ENCODE data around the gene ARSG. TPM values are rescaled to one million over a fixed set of nuclear protein-coding genes. Genes with fewer than 3 reads are reported as not detected.

ARSG gene
- total and polyA plus RNA-seq, 2 of the 8 experiments (the other 6 are each of a cell fraction or from before 2014, with no cell fraction given): 3.3 to 4.0 TPM

DNA sequence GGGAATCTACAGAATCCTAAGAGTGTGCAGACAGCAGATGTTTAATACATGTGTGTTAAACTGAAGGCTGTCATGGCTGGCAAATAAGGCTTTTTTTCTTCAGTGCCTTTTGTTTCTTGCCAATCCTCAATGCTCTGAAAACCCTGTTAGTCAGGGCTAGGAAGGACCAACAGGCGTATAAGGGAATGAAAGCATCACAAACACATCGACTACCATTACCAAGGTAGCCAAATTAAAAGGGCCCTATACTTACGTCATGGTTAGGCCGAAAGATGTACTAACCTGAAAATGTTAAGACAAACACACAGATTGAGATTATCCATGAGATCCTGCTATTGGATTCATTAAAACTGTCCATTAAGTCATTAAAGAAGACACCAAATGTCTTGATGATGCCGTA is 13.5 kb upstream of the ARSG start:
- Histone ChIP-seq H4K91ac (replicated peaks; ENCODE audit: insufficient read length, low read length) (no peak overlapping the region), H3K23ac (ENCODE audit: insufficient read length) (no peak overlapping the region), H3K4ac (replicated peaks; ENCODE audit: insufficient read length, low read depth, low read length) (no peak overlapping the region), H2BK120ac (replicated peaks; ENCODE audit: low read depth, low read length) (no peak overlapping the region), H2BK15ac (ENCODE audit: low read length) (no peak overlapping the region), H3K56ac (replicated peaks; ENCODE audit: insufficient read length, low read depth, low read length) (no peak overlapping the region), H2BK5ac (ENCODE audit: low read depth, low read length) (no peak overlapping the region), H3K79me2 (ENCODE audit: control insufficient read depth in 1 of 2, insufficient read depth in 2 of 2, low read length in 2 of 2) (no peaks in the 10 kb centered on the region), H3K4me2 (ENCODE audit: insufficient read depth in 1 of 2, low read depth in 2 of 2, low read length in 2 of 2) (no peak overlapping the region), H3K4me1 (replicated peaks in 1 of 4; ENCODE audit: control insufficient read depth in 3 of 4, insufficient read depth in 4 of 4, low read length in 3 of 4) (no peaks in the 10 kb centered on the region), H4K8ac (ENCODE audit: extremely low read depth, insufficient read depth, low read length) (no peak overlapping the region), H3K9ac (replicated peaks in 1 of 4; ENCODE audit: extremely low read depth in 1 of 4, low read depth in 3 of 4, low read length in 3 of 4) (no peak overlapping the region), H4K20me1 (replicated peaks in 1 of 2; ENCODE audit: control insufficient read depth in 1 of 2, insufficient read depth in 2 of 2, low read length in 2 of 2) (no peaks in the 10 kb centered on the region), H3K14ac (ENCODE audit: insufficient read length) (no peak overlapping the region), H3K4me3 (ENCODE audit: extremely low read depth in 1 of 4, insufficient read depth in 2 of 4, low read depth in 3 of 4, low read length in 4 of 4) (no peak overlapping the region), H3K27me3 (replicated peaks in 1 of 4; ENCODE audit: control insufficient read depth in 3 of 4, extremely low read depth in 1 of 4, insufficient read depth in 3 of 4, low read length in 3 of 4) (no peaks in the 10 kb centered on the region), H2AK5ac (ENCODE audit: low read depth, low read length) (no peak overlapping the region), H3K27ac (ENCODE audit: low read depth, low read length) (no peak overlapping the region), H2BK12ac (ENCODE audit: low read depth, low read length) (no peak overlapping the region), H3K9me3 (ENCODE audit: insufficient read depth in 2 of 2, low read depth in 1 of 2, low read length in 1 of 2) (peaks cover 0 to 8% of the 10 kb centered on the region in 2 experiments; a peak in 3 of 4 replicates), H3K18ac (ENCODE audit: extremely low read depth, low read length) (no peak overlapping the region), H2AFZ (ENCODE audit: low read length) (no peak overlapping the region), H3K79me1 (ENCODE audit: low read depth, low read length) (no peaks in the 10 kb centered on the region), H4K5ac (ENCODE audit: insufficient read length, low read depth, low read length) (no peak overlapping the region), H2BK20ac (ENCODE audit: low read length) (no peak overlapping the region), H3K36me3 (ENCODE audit: control insufficient read depth in 2 of 4, insufficient read depth in 4 of 4, low read length in 3 of 4) (no peaks in the 10 kb centered on the region), H3K23me2 (ENCODE audit: low read depth, low read length) (no peaks in the 10 kb centered on the region)
- ChIA-PET CTCF (ENCODE audit: partially characterized antibody) (interaction anchor here (0.8 kb wide), 1 partner anchor 122 kb away, joined by 3 read pairs; no protein-coding TSS in a partner anchor), POLR2A (ENCODE audit: partially characterized antibody) (no interaction called here)
- no peak for DNase-seq (ENCODE audit: low read depth in 1 of 2, low spot score in 2 of 2)
- 93% methylated on average over 5 of the region's 5 CpGs; no CpG with 5 or more reads in 1 of the 2 experiments for WGBS, 2 experiments (ENCODE audit: extremely low coverage in 1 of 2, insufficient coverage in 1 of 2, insufficient read length in 1 of 2, insufficient replicate concordance in 2 of 2, low coverage in 1 of 2, low lambda C conversion rate in 2 of 2, missing lambda C conversion rate in 1 of 2)
- no peak for FAIRE-seq
- TF ChIP-seq GABPA (IDR thresholded peaks at IDR 0.05; ENCODE audit: borderline replicate concordance, insufficient read depth, low read length) (no peak), EP300 (IDR thresholded peaks at IDR 0.05; ENCODE audit: borderline replicate concordance in 1 of 2, low read depth in 2 of 2, low read length in 2 of 2) (no peak), BCL11A (IDR thresholded peaks at IDR 0.05; ENCODE audit: low read depth in 2 of 2, low read length in 2 of 2) (no peak), SIX5 (IDR thresholded peaks at IDR 0.05; ENCODE audit: low read depth, low read length) (no peak), JUND (IDR thresholded peaks at IDR 0.05; ENCODE audit: low read length) (no peak), GTF2F1 (IDR thresholded peaks at IDR 0.05; ENCODE audit: borderline replicate concordance, low read depth, low read length) (no peak), CTBP2 (IDR thresholded peaks at IDR 0.05; ENCODE audit: borderline replicate concordance, insufficient read depth, insufficient read length, low read length) (no peak), RAD21 (IDR thresholded peaks at IDR 0.05 in 1 of 2, conservative IDR thresholded peaks at IDR 0.05 in 1 of 2; ENCODE audit: low read depth in 2 of 2, low read length in 2 of 2) (no peak), JUN (IDR thresholded peaks at IDR 0.05; ENCODE audit: low read depth, low read length) (no peak), SIRT6 (IDR thresholded peaks at IDR 0.05; ENCODE audit: low read length) (no peak), HDAC6 (IDR thresholded peaks at IDR 0.05; ENCODE audit: low read depth, low read length) (no peak), POLR2AphosphoS5 (IDR thresholded peaks at IDR 0.05; ENCODE audit: low read depth, low read length) (no peak), POLR2A (IDR thresholded peaks at IDR 0.05; ENCODE audit: control extremely low read depth in 1 of 2, low read depth in 2 of 2, low read length in 2 of 2) (no peak), YY1 (IDR thresholded peaks at IDR 0.05; ENCODE audit: low read depth, low read length) (no peak), MAFK (IDR thresholded peaks at IDR 0.05; ENCODE audit: low read depth, low read length) (no peak)

Data from H1 (cell line).